Activated T-helper 17 cell treated with anti-CD3 and anti-CD28 coated beads, Interleukin-2, amount 50 U/mL, for 72 hours (primary cell): ENCODE results near the gene ADAMTS2. TPM values are rescaled to one million over a fixed set of nuclear protein-coding genes. Genes with fewer than 3 reads are reported as not detected.
"Not testable (repeated sequence)": the region's sequence is repeated elsewhere in the genome, so short reads cannot be mapped to it uniquely, and the experiment has no call there.

ENCODE experiments used
- ATAC-seq: fragments of 150-1000 bp; cut with Tn5 transposase; replicated peaks from 2 replicates; pipeline ENCODE4 v1.10.0; 2021; ENCODE audit warnings: mild to moderate bottlenecking, moderate library complexity
- H3K27ac Mint-ChIP-seq: one replicate; pipeline ENCODE4 v1.8.0; 2022; ENCODE audit warnings: mixed read lengths
- H3K27me3 Mint-ChIP-seq: one replicate; pipeline ENCODE4 v1.8.0; 2022; ENCODE audit warnings: mixed read lengths
- H3K36me3 Mint-ChIP-seq: one replicate; pipeline ENCODE4 v1.8.0; 2022; ENCODE audit warnings: low read depth, mild to moderate bottlenecking, mixed read lengths
- H3K4me1 Mint-ChIP-seq: one replicate; pipeline ENCODE4 v1.8.0; 2022; ENCODE audit warnings: mixed read lengths
- H3K4me3 Mint-ChIP-seq: one replicate; pipeline ENCODE4 v1.8.0; 2022; ENCODE audit warnings: mild to moderate bottlenecking, mixed read lengths
- H3K9me3 Mint-ChIP-seq: one replicate; pipeline ENCODE4 v1.8.0; 2022; ENCODE audit warnings: mixed read lengths
- total RNA-seq, 2 donors: library from RNA; stranded (reverse); gene quantifications; one replicate each; pipeline ENCODE4 v1.2.3, GENCODE V29; 2022

Gene ADAMTS2
- total RNA-seq, 2 donors from 2014 or later: not detected

DNA sequence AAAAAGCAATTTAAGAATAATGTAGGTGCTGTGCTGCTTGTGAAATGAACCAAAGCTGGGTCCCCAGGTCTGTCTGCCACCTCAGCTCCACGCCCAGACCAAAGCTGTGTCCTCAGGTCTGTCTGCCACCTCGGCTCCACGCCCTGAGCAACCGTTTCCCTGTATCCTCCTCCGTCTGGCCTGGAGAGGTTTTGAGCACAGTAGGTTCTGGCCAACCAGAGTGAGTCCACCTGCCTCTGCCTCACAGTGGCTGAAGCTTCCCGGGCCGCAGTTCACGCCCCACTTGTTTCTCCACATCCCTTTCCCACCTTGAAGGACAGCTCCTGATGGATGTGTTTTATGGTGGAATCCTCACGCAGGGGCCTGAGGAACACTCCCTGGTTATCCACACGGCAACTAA lies 120.5 kb downstream of the ADAMTS2 start:
- no peaks in the 10 kb centered on the region for H3K27me3 Mint-ChIP-seq
- H3K27ac Mint-ChIP-seq: no peak overlapping the region
- peaks cover 7% of the 10 kb centered on the region for H3K9me3 Mint-ChIP-seq
- no peak overlapping the region for H3K4me3 Mint-ChIP-seq
- no peaks in the 10 kb centered on the region for H3K4me1 Mint-ChIP-seq
- no peak for ATAC-seq
- no peaks in the 10 kb centered on the region for H3K36me3 Mint-ChIP-seq

DNA sequence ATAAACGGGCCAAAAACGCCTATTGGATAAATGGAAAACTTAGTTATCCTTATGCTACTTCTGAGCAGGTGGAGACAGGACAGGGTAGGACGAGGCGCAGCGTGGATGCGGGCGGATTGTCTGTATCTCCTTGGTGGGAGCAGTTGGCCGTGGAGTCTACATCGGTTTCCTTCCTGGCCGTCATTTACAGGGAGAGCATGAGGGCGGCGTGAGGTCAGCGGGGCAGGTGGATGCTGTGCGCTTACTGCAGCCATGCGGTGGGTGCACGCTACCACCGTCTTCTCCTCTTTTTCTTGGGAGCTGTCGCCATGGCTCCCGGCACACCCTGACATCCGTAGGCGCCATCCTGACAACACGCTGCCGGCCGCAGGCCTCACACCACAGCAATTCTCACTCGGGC lies 121.3 kb downstream of the ADAMTS2 start:
- H3K36me3 Mint-ChIP-seq: no peaks in the 10 kb centered on the region
- no peak for ATAC-seq
- H3K9me3 Mint-ChIP-seq: peaks cover 7% of the 10 kb centered on the region
- no peak overlapping the region for H3K4me3 Mint-ChIP-seq
- H3K27me3 Mint-ChIP-seq: peaks cover 3% of the 10 kb centered on the region
- no peak overlapping the region for H3K27ac Mint-ChIP-seq
- no peaks in the 10 kb centered on the region for H3K4me1 Mint-ChIP-seq

DNA sequence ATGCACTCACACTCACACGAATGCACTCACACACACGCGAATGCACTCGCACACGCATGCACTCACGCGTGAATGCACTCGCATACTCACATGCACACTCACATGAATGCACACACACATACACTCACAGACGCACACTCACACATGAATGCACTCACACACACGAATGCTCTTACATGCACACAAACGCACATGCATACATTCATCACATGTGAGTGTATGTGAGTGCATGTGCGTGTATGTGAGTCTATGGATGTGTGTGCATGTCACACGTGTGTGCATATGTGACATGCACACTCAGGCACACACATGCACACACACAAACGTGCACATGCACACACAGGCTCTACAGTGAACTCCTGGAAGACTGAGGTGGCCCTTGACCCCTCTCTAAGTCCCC lies 121.7 kb downstream of the ADAMTS2 start:
- no peak for ATAC-seq
- H3K27me3 Mint-ChIP-seq: peaks cover 3% of the 10 kb centered on the region
- no peaks in the 10 kb centered on the region for H3K36me3 Mint-ChIP-seq
- peaks cover 7% of the 10 kb centered on the region for H3K9me3 Mint-ChIP-seq
- H3K27ac Mint-ChIP-seq: no peak overlapping the region
- no peak overlapping the region for H3K4me3 Mint-ChIP-seq
- H3K4me1 Mint-ChIP-seq: no peaks in the 10 kb centered on the region

DNA sequence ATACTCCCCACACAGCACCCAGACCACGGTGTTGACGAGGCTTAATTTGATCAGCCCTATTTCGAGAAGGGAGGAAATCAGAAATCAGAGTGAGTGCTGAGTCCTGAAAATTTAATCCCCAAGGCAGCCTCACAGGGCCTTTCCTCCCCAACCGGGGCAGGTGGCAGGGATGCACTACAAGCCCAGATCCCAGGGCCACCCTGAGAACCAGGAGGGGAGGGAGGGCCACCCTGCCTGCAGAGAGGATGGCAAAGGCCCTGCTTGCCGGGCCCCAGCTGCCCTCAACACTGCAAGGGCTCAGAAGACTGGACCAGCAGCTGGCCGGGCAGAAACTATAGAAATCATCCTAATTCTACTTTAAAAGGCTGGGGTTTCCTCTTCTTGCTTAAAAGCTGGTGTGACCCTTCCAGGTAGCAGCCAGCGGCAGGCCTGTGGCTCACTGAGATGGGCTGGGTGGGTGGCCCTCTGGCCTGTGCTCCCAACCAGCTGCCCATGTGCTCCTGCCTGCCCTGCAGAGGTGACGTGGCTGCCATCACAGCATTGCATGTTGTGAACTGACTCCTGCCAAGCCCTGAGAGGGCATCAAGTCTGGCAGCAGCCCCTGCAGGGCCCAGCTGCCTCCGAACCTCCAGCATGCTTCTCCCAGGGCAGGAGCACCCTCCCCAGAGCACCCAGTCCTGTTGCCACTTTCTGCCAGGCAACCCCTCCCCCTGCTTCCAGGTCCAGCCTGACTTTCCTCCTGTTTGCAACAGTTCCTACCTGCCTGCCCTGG lies 122.8 kb downstream of the ADAMTS2 start:
- H3K4me1 Mint-ChIP-seq: no peaks in the 10 kb centered on the region
- H3K36me3 Mint-ChIP-seq: no peaks in the 10 kb centered on the region
- no peak overlapping the region for H3K4me3 Mint-ChIP-seq
- peaks cover 3% of the 10 kb centered on the region for H3K27me3 Mint-ChIP-seq
- no peak for ATAC-seq
- H3K9me3 Mint-ChIP-seq: peaks cover 7% of the 10 kb centered on the region
- no peak overlapping the region for H3K27ac Mint-ChIP-seq

DNA sequence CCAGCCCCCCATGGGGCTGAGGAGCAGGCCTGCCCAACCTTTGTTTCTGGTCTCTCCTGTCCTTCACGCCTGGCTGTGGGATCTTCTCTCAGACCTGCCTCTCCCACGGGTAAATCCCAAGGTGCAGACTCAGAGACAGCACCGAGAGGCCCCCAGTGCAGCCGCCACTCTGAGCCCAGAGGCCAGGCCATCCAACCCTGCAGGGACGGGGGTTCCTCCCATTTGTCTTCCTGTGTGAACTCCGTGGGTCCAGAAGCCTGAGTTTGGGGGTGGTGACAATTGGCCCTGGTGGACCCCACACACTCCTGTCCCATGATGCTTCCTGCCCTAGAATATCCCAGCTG lies 123.4 kb downstream of the ADAMTS2 start:
- H3K4me1 Mint-ChIP-seq: no peaks in the 10 kb centered on the region
- no peak overlapping the region for H3K27ac Mint-ChIP-seq
- no peak for ATAC-seq
- no peaks in the 10 kb centered on the region for H3K36me3 Mint-ChIP-seq
- peaks cover 3% of the 10 kb centered on the region for H3K27me3 Mint-ChIP-seq
- peaks cover 7% of the 10 kb centered on the region for H3K9me3 Mint-ChIP-seq
- H3K4me3 Mint-ChIP-seq: no peak overlapping the region

DNA sequence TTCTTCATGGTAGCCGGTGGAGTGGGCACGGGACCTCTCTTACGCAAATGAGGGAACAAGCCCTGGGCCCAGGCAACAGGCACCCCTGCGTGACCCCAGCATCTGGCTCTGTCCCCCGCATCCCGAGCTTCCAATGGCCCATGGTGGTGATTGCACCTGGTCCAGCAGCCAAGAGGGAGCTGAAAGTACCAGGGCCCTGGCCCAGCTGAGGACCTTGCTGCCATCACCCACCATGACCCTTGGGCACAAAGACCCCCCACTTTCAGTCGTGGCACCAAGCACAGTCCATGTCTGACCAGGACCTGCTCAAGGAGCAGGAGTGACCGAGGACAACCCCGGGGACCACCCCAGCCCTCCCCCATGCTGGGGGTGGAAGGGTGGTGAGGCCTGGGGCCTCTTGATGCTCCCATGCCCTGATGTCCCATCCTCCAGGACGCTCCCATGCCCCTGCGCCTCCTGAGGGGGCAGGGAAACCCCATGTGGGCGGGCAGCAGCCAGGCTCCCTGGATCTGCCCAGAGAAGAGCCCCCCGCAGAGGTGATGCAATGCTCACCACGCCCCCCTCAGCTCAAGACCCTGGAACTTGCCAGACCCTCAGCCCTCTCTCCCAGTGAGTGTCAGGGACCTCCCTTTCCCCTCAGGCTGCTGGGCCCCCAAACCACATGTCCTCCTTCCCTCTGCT lies 123.9 kb downstream of the ADAMTS2 start:
- H3K27ac Mint-ChIP-seq: no peak overlapping the region
- no peaks in the 10 kb centered on the region for H3K36me3 Mint-ChIP-seq
- no peaks in the 10 kb centered on the region for H3K4me1 Mint-ChIP-seq
- ATAC-seq: no peak
- peaks cover 7% of the 10 kb centered on the region for H3K9me3 Mint-ChIP-seq
- H3K27me3 Mint-ChIP-seq: peaks cover 3% of the 10 kb centered on the region
- H3K4me3 Mint-ChIP-seq: no peak overlapping the region

DNA sequence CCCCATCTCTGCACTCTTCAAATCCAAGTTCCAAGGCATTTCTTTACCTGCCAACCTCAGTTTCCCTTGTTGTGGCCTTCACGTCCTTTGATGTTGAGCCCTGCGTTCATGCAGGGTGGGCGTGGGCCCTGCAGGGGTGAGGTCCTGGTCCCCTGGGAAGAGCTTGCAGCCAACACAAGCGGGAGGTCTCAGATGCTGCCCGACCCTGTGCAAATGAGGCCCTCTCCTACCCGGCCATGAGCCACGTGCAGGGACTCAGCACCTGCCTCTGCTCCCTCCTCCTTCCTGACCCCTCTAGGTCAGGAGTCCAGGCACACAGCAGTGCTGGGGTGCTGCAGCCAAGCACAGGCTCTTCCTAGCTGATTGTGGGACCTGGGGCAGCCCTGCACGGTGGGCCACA lies 124.5 kb downstream of the ADAMTS2 start:
- Mint-ChIP-seq H3K36me3 (no peaks in the 10 kb centered on the region), H3K27ac (no peak overlapping the region), H3K4me1 (no peaks in the 10 kb centered on the region), H3K9me3 (peaks cover 7% of the 10 kb centered on the region), H3K27me3 (peaks cover 3% of the 10 kb centered on the region), H3K4me3 (no peak overlapping the region)
- ATAC-seq: no peak

DNA sequence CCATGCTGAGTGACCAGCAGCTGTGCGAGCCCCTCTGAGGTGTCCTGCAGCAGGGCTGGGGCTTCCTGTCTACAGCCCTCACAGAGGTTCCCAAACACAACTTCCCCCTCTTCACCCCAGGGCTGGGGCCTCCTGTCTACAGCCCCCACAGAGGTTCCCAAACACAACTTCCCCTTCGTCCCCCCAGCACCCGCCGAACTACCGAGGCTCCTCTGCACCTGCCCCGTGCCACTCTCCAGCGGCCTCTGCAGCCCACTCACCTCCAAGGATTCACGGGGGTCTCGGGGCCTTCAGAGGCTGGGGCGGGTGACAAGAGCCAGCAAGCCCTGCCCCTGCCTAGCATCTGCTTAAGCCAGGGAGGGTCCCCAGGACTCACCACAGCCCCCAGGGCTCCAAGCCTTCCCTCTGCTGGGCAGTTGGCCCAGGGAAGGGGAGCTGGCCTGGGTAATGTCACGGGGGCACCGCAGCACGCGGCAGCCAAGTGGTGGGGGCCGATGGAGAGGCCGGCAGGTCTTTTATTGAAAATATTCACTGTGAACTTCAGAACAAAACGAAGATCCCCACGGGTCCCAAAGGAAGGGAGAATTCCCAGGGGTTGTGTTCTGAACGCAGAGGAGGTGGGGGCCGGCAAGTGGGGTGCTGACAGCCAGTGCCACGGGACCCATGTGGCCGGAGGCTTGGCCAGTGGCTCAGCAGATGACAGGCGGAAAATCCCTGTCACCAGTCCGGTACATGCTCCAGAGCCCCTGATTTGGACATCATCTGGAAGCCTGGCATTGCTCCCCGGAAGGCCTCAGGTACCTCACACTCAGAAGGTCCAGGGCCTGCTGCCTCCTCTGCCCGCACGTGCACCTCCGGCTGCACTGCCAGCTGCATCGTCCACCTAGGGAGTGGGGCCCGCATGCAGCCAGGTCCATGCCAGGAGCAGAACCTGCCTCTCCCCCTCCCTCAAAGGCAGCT lies 125.3 kb downstream of the ADAMTS2 start:
- Mint-ChIP-seq H3K4me3 (no peak overlapping the region), H3K4me1 (no peaks in the 10 kb centered on the region), H3K36me3 (no peaks in the 10 kb centered on the region), H3K27me3 (peaks cover 3% of the 10 kb centered on the region), H3K9me3 (peaks cover 7% of the 10 kb centered on the region), H3K27ac (no peak overlapping the region)
- no peak for ATAC-seq

DNA sequence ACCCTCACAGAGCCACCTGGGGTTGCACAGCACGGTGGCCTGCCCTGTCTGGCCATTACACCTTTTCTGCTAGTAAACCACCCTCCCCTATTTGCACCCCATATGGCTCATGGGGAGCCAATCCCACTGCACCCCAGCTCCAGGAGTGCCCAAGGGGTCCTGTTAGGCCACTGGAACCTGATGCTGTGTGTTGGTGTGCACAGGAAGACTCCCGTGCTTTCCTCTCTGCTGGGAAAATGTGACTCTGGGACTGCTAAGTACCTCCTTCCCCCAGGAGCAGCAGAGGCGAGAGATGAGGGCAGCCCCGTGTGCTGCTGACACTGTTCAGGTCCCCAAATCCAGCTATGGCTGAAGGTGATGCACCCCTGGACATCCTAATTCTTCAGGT lies 126.3 kb downstream of the ADAMTS2 start:
- ATAC-seq: no peak
- Mint-ChIP-seq H3K36me3 (no peaks in the 10 kb centered on the region), H3K27me3 (peaks cover 3% of the 10 kb centered on the region), H3K4me1 (no peaks in the 10 kb centered on the region), H3K9me3 (peaks cover 7% of the 10 kb centered on the region), H3K4me3 (no peak overlapping the region), H3K27ac (no peak overlapping the region)

DNA sequence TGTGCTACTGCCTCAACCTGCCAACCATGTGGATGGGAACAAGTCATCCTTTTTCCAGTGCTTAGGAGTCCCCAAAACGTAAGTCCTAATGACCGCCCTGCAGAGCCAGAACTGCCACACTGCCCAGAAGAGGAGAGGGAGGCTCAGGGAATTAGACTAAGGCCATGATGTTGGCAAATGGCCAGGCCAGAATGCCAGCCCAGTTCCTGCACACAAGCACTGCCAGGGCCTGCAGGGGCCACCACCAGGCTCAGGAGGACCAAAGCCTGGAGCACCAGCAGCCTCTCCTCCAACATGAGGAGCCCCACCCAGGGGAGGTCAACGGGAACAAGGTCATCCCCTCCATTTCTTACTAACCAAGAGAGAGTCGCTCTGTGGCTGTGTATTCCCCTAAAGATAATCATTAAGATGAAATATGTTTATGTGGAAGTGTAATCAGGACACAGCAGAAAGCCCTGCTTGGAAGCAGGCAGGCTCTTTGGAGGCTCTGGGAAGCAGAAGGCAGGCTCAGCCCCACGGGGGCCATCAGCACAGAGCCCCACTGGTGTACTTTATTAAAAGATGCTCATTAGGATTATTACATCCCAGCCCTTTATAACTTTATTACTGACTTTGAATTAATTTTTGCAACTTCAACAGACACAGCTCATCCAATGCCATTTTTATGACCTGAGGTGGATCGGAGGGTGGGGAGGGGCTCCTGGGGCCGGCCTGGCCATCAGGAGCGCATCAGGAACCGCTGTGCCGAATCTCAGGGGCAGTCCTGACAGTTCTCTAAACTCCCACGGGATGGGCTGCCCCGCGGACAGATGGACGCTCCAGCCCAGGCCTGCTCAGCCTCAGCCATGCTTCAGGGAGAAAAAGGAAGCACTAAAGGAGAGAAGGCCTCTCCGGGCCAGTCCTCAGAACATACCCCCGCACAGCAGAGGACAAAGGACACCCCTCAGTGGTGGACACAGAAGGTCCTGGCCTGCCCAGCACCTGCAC lies 127.0 kb downstream of the ADAMTS2 start:
- peaks cover 3% of the 10 kb centered on the region for H3K27me3 Mint-ChIP-seq
- no peak overlapping the region for H3K4me3 Mint-ChIP-seq
- no peaks in the 10 kb centered on the region for H3K36me3 Mint-ChIP-seq
- H3K27ac Mint-ChIP-seq: no peak overlapping the region
- no peaks in the 10 kb centered on the region for H3K4me1 Mint-ChIP-seq
- H3K9me3 Mint-ChIP-seq: peaks cover 4% of the 10 kb centered on the region
- ATAC-seq: no peak

DNA sequence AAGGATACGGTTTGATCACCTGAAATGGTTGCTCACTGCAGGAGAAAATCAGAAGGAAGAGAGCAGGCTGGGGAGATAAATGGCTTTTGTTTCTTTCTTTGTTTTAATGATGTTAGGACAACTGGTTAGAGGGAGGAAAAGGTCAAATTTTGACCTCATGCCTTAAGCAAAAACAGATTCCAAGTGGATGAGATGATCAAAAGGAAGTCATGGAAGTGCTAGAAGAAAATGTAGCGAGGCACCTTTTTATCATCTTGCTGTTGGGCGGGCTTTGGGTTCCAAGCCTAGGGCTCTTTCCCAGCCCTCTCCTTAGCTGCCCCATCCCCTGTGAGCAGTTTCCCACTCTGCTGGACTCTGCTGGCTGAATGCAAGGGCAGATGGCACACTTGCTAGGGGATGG lies 127.9 kb downstream of the ADAMTS2 start:
- Mint-ChIP-seq H3K27me3 (peaks cover 3% of the 10 kb centered on the region), H3K27ac (no peak overlapping the region), H3K36me3 (no peaks in the 10 kb centered on the region), H3K4me1 (no peaks in the 10 kb centered on the region), H3K4me3 (no peak overlapping the region), H3K9me3 (no peaks in the 10 kb centered on the region)
- no peak for ATAC-seq

DNA sequence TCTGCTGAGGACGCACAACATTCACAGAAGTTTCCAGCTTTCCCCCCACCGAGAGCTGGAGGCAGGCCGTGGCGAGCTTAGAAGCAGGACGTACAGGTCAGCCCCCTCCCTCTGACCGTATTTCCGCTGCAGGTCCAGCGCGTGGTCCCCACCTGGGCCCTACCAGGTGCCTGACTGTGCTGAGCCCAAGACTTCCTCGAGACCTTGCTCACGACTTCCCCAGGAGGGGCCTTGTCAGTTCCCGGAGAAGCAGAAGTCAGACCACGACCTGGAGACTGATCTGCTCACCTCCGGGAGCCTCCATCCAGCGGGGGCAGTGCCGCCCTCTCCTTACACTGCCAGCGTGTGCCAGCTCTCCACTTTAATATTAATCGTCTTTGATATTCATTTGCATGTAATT lies 128.9 kb downstream of the ADAMTS2 start:
- not testable (repeated sequence) for H3K9me3 Mint-ChIP-seq, H3K4me3 Mint-ChIP-seq, H3K27ac Mint-ChIP-seq, H3K4me1 Mint-ChIP-seq, ATAC-seq, H3K36me3 Mint-ChIP-seq, H3K27me3 Mint-ChIP-seq

DNA sequence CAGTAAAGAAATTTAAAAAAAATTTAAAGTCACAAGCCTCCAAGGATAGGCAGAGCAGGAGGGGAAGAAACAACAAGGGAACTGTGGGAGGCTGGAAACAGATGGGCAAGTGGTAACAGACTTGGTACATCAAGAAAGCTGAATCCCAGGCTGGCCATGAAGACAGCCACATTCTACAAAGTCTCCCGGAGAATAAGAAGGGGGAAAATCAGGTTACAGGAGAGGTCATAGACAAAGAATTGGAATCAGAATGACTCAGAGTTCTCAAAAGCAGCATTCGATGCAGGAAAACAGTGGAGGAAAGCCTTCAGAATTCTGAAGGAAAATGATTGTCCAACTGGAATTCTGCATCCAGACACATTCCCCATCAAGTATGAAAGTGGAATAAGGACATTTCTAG lies 129.7 kb downstream of the ADAMTS2 start:
- Mint-ChIP-seq H3K4me3 (no peak overlapping the region), H3K36me3 (no peaks in the 10 kb centered on the region), H3K27ac (no peak overlapping the region), H3K27me3 (peaks cover 7% of the 10 kb centered on the region), H3K4me1 (no peaks in the 10 kb centered on the region), H3K9me3 (no peaks in the 10 kb centered on the region)
- ATAC-seq: no peak

DNA sequence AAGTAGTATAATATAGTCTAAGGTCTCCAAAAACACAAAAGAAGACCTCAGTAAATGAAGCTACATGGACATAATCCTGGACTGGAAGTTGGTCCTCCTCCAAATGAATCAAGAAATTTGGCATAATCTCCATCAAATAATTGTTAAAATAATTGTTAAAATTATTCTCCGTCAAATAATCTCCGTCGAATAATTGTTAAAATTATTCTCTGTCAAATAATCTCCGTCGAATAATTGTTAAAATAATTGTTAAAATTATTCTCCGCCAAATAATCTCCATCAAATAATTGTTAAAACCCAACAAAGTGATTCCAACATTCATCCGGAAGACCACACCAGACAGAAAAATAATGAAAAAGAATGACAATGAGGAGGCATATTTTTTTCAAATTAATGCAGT lies 130.6 kb downstream of the ADAMTS2 start:
- H3K36me3 Mint-ChIP-seq: no peaks in the 10 kb centered on the region
- no peak for ATAC-seq
- H3K4me1 Mint-ChIP-seq: no peaks in the 10 kb centered on the region
- no peak overlapping the region for H3K4me3 Mint-ChIP-seq
- H3K9me3 Mint-ChIP-seq: no peaks in the 10 kb centered on the region
- H3K27ac Mint-ChIP-seq: no peak overlapping the region
- peaks cover 7% of the 10 kb centered on the region for H3K27me3 Mint-ChIP-seq
